22Rv1 (cell line): ENCODE measurements around the gene ATN1.
"Not testable (repeated sequence)": the region's sequence is repeated elsewhere in the genome, so short reads cannot be mapped to it uniquely, and the experiment has no call there.

Experiments used
- H3K27ac ChIP-seq: fragments of 450-650 bp; 2 replicates; pipeline ENCODE4 v1.5.1; 2017
- CTCF ChIP-seq: fragments of 450-650 bp; IDR thresholded peaks from 2 replicates; pipeline ENCODE4 v1.5.1; 2017; ENCODE audit warnings: mild to moderate bottlenecking
- ZFX ChIP-seq: fragments of 450-650 bp; IDR thresholded peaks from 2 replicates; pipeline ENCODE4 v1.6.1; 2017; ENCODE audit warnings: antibody characterized with exemption, borderline replicate concordance

ATN1 gene

DNA sequence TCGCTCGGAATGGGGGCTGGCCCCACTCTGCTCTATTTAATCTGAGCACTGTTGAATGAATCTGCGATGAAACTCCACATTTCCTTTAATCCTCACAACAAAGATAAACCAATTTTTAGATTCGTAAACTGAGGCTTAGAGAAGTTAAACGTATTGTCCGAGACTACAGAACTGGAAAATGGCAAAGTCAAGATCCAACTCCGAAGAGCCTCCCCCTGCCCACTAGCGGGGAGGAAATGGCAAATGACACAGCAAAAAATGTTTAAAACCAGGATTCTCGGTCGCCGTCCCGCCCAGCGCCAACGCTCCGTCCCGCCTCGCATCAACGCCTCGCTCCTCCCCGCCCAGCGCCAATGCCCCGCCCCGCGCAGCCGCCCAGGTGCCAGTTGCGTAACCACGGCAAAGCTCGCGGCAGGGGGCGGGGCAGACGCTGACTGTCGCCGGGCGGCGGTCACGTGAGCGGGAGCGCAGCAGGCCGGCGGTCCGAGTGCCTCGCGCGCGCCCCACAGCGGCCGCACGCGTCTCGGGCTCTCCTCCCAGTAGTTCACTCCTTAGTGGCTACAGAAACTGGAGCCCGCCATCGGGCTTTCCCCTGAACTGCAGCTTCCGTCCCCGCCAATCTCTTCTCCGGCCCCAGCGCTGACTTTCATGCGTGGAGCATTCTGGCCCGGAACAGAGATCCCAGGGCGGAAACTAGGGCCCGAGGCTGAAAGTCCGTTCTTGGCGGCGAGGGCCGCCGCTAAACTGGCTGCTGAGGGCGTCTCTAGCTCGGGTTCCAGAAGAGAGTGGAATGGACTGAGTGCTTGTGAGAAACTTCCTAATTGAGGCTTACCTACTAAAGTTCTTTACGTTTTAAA lies 36.7 kb upstream of the ATN1 start:
- H3K27ac ChIP-seq = peak overlapping the region; percentile 94
- TF ChIP-seq CTCF (peak; percentile 100), ZFX (no peak)

DNA sequence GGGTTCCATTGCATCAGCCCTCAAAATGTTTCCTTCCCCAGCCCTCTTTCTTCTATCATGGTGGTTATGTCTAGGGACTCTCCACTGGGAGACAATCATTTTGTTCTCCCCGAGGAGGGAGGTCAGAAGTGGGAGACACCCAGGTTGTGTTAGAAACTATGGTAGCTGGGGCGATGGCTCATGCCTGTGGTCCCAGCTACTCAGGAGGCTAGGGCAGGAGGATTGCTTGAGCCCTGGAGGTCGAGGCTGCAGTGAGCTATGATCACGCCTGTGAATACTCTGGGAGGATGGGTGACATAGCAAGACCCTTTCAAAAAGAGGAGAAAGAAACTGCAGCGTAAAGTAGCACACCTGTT lies 36.1 kb upstream of the ATN1 start:
- peak overlapping the region; percentile 94 for H3K27ac ChIP-seq
- TF ChIP-seq CTCF (no peak), ZFX (no peak)

- H3K27ac ChIP-seq = not testable (repeated sequence)
Measured at GRCh38 chr12:6892683-6893082, 35.1 kb upstream of the ATN1 start.

DNA sequence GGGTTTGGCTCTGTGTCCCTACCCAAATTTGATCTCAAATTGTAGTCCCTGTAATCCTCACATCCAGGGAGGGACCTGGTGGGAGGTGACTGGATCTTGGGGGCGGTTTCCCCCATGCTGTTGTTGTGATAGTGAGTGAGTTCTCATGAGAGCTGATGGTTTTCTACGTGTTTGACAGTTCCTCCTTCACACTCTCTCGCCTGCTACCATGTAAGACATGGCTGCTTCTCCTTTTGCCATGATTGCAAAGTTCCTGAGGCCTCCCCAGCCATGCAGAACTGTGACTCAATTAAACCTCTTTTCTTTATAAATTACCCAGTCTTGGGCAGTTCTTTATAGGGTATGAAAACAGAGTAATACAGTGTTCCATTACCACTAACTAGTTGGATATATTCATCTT lies 33.4 kb upstream of the ATN1 start:
- TF ChIP-seq CTCF (no peak), ZFX (no peak)
- no peak overlapping the region for H3K27ac ChIP-seq

- H3K27ac ChIP-seq = no peak overlapping the region
- no peak for TF ChIP-seq ZFX
- TF ChIP-seq CTCF = no peak
Measured at GRCh38 chr12:6896846-6897435, 30.8 kb upstream of the ATN1 start.

DNA sequence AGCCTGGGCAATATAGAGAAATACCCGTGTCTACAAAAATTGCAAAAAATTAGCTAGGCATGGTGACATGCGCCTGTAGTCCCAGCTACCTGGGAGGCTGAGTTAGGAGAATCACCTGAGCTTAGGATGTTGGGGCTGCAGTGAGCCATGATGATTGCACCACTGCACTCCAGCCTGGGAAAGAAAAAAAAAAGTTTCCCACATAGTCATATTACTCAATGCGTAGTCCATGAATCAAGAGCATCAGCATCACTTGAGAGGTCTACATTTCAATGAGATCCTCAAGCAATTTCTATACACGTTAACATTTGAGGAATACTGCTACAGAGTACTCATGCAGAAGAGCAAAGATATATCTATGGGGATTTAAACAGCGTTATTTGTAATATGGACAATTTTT lies 28.3 kb upstream of the ATN1 start:
- TF ChIP-seq ZFX (no peak), CTCF (no peak)
- H3K27ac ChIP-seq = peak overlapping the region; percentile 77

DNA sequence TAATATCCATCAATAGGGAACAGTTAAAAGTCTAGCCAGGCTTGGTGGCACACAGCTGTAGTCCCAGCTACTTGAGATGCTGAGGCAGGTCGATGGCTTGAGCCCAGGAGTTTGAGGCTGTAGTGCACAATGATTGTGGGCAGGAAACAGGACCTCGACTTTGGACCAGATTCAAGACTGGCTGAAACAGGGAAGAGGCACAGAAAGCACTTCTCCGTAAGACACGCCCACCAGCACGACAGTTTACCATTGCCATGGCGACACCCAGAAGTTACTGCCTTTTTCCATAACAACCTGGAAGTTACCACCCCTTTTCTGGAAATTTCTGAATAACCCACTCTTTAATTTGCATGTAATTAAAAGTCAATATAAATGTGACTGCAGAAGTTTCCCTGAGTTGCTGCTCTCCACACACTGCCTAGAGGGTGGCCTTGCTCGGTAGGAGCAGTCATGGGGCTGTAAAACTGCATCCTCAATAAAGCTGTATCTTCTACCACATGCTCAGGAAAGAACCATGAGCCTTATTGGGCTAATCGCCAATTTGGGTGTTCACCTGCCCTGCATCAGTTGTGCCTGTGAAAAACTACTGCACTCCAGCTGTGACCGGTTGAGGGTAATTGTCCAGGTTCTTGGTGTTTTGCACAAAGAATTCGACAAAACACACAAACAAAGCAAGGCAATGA lies 27.8 kb upstream of the ATN1 start:
- no peak for TF ChIP-seq CTCF
- TF ChIP-seq ZFX = no peak
- peak overlapping the region; percentile 77 for H3K27ac ChIP-seq
